ENCODE measurements around the gene C1S.

DNA sequence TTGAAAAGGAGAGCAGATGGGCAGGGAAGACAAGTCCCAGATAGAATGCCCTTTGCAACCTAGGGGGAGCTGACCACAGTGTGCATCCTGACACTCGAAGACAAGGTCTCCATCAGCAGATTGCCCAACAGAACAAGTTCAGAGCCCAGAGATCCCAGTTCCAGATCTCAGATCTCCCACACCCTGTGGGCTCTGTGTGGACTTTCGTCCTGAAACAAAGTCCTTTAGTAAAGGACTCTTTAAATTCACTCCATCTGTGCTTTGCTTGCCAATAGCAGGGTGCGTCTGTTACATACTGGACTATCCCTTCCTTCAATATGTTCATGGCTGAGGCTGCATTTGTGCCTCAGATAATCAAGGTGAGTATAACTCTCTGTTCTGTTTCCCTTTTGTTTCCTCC, 57.2 kb downstream of the C1S start:
- TF ChIP-seq, protein P1, sequence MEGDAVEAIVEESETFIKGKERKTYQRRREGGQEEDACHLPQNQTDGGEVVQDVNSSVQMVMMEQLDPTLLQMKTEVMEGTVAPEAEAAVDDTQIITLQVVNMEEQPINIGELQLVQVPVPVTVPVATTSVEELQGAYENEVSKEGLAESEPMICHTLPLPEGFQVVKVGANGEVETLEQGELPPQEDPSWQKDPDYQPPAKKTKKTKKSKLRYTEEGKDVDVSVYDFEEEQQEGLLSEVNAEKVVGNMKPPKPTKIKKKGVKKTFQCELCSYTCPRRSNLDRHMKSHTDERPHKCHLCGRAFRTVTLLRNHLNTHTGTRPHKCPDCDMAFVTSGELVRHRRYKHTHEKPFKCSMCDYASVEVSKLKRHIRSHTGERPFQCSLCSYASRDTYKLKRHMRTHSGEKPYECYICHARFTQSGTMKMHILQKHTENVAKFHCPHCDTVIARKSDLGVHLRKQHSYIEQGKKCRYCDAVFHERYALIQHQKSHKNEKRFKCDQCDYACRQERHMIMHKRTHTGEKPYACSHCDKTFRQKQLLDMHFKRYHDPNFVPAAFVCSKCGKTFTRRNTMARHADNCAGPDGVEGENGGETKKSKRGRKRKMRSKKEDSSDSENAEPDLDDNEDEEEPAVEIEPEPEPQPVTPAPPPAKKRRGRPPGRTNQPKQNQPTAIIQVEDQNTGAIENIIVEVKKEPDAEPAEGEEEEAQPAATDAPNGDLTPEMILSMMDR (IDR thresholded peaks at IDR 0.05): no peak
- no peak for TF ChIP-seq POLR2A (IDR thresholded peaks at IDR 0.05)

All from adrenal gland (tissue), 5 donors.